NCI-H1930 (cell line): Measurements from ENCODE around the gene LRRC45.

Experiments
- DNase-seq, 2 experiments: peaks; one replicate each; lab custom pipeline; 2025; lab: John Stamatoyannopoulos, UW

Gene LRRC45

DNA sequence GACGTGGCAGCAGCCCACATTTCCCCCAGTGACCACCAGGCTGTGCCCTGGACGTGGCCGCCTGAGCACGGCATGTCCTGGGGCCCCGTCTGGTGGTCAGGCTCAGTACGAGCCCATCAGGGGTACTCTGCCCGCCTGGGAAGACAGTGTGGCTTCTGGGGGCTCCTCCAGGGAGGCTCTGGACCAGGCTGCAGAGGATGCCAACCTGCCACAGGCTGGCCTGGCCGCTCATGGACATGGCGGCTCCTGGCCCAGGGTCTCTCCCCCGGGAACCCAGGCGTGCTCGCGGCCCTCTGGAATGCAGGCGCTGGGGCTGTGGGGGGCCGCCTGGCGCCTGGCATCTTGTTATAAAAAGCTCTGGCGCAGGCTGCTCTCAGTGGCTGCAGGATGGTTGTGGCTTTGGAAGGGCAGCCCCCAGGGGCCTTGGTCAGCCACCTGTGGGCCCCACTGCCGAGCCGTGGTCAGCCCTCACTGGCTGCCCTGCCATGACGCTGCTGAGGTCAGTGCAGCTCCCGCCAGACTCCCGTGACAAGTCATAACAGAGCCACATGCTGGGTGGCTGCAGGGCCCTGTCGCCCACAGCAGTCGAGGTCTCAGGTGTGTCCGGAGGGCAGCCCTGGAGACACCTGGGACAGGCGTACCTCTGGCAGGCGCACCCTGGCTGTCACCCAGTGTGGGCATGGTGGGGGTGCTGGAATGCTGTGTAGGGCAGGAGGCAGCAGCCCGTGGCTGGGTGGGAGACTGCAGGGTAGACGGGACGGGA lies 15.4 kb upstream of the LRRC45 start:
- DNase-seq: no peak

DNA sequence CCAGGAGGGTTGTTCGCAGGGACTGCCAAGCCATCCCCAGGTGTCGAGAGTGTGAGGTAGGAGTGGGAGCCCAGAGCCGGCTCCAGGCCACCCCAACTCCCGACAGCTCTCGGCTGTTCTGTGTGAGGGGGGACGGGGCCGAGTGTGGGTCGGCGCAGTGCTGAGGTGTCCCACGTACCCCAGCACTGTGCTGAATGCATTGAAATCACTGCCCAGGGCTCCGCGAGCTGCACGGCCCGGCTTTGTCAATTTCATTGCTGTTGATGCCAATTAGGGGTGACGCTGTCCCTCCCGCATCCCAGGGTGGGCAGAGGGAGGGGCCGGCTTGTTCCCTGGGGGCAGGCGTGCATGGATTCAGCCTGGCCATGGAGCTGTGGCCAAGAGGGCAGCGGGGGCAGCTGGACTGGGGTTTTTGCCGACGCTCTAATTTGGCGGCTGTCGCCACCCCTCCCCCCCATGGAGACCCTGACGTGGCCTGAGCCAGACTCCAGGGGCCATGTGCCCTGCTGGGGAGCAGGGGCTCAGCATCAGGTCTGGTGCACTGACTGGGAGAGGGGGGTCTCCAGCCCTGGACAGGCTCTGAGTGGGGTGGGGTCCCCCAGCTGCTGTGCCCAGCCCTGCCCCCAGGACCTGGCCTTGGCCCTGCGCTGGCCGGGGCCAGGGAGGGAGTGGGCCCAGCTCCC lies 14.7 kb upstream of the LRRC45 start:
- no peak for DNase-seq

DNA sequence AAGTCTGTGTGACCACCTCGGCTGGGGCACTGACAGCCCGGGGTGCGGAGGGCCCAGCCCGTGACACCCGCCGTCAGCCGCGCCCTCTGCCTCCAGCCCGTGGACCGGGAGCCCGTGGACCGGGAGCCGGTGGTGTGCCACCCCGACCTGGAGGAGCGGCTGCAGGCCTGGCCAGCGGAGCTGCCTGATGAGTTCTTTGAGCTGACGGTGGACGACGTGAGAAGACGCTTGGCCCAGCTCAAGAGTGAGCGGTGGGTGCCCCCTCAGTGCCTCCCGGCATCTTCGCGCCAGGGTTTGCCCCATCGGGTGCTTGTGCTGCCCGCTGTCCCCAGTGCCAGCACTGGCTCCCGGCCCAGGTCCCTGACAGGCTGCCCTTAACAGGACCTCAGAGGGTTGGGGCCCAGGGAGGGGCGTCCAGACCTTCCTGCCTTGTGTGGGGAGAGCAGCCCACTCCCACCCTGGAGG lies 14.1 kb upstream of the LRRC45 start:
- no peak for DNase-seq

- no peak for DNase-seq
These were observed 13.7 kb upstream of the LRRC45 start for GRCh38 chr17:82009413-82009812.

- no peak for DNase-seq
These were observed 12.3 kb upstream of the LRRC45 start for GRCh38 chr17:82010575-82011525.

DNA sequence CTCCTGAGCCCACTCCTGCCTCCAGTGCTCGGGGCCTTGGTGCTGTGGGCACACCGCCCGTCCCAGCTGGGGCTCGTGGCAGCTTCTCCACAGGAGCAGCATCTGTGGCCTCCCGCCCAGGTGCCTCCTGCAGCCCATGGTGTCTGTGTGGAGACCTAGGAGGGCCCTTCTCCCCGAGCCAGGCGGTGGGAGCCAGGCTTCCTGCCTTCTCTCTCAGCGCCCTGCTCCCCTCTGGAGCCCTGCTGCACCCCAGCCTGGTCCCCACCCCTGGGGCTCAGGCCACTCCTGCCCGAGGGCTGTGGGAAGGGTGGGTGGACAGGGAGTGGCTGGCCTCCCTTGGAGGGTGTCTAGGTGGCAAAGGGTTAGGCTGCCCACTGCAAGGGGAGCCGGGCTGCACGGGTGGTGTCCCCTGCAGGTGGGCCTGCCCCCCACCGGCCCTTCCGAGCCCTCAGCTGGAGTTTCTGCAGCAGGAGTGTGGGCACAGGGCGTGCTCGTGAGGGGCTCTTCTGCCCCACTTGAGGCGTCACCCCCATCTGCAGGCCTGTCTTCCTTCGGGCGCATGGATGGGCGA lies 11.4 kb upstream of the LRRC45 start:
- DNase-seq: no peak

GRCh38 chr17:82012261-82012639 lies 10.9 kb upstream of the LRRC45 start:
- no peak for DNase-seq

DNA sequence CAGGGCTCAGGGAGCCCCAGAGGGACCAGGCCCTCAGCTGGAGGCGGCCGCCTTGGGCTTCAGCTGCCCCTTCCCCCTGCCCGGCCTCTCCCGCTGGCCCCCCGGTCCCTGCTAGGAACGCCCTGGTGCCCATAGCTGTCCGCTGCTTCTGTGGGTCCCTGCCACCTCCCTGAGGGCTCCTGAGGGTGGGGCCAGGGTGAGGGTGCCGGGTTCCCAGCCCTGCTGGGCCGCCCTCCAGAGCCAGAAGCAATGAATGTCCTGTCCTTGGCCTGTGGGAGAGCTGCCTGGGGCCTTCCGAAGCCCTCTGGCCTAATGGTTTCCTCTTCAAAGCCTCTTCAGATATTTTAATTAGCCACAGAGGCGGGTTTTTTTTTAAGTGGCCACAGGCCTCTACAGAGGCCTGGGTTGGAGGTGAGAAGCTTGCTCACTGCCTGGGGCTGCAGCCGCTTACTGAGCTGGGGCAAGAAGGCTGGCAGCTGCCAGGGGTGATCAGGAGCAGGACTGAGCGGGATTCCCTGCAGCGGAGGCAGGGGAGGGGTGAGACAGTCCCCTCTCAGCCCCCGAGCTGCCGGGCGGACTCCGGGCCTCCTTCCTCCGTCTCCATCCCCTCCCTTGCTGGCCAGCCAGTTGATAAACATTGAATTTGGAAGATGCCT lies 10.3 kb upstream of the LRRC45 start:
- DNase-seq: no peak

- DNase-seq: no peak
These were observed 9.8 kb upstream of the LRRC45 start for GRCh38 chr17:82013341-82013740.

- no peak for DNase-seq
These were observed 9.3 kb upstream of the LRRC45 start for GRCh38 chr17:82013772-82014321.

- DNase-seq: no peak
These were observed 8.7 kb upstream of the LRRC45 start for GRCh38 chr17:82014432-82014831.

- DNase-seq: no peak
These were observed 8.2 kb upstream of the LRRC45 start for GRCh38 chr17:82014971-82015310.

DNA sequence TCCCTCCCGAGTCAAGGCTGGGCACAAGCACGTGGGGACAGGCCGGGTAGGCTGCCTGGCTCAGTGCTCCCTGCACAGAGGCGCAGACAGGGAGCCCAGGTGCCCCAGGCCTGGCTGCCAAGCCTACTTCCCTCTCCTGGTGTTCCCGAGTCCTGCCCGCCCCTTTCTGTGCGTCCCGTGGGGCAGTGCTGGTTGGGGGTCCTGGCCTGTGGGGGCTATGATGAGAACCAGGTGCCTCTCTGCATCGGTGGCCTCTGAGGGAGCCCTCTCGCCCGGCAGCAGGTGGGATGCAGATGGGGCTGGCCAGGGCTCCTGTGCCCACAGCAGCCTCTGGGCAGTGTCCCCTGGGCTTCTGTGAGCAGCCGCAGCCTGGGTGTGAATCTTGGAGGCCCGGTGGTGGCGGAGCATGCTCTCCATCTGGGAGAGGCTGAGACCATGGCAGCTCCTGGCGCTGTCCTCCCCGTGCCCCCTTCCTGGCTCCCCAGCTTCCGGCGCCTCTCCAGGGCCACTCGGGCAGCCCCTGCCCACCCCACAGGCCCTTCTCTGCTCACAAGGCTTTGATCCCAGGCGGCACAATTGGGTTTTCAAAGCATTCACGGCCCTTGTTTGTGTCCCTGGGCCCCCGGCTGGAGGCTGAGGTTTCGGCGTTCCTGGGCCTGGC lies 7.7 kb upstream of the LRRC45 start:
- DNase-seq: no peak

- DNase-seq: no peak
These were observed 6.8 kb upstream of the LRRC45 start for GRCh38 chr17:82016061-82016874.

DNA sequence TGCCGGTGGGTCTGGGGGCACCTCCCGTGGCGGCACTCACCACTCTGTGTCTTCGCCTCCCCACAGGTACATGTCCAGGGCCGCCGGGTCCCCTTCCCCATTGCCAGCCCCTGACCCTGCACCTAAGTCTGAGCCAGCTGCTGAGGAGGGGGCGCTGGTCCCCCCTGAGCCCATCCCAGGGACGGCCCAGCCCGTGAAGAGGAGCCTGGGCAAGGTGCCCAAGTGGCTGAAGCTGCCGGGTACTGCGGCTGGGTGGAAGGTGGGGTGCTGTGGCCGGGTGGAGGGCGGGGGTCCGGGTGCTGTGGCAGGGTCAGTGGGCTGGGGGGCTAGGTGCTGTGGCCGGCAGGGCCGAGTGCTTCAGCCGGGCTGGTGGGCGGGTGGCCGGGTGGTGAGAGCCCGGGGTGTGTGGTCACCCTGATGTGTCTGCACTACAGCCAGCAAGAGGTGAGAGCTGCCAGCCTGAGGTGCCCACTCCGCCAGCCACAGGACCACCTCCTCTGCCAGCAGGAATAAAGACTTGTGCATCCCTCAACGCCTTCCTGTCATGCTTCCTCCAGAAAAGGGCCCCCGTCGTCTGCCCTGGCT lies 6.1 kb upstream of the LRRC45 start:
- DNase-seq: no peak

- DNase-seq: no peak
These were observed 5.4 kb upstream of the LRRC45 start for GRCh38 chr17:82017612-82018151.

GRCh38 chr17:82018152-82018988 lies 4.7 kb upstream of the LRRC45 start:
- DNase-seq: no peak

- no peak for DNase-seq
These were observed 4.0 kb upstream of the LRRC45 start for GRCh38 chr17:82018989-82019689.
